Measurements from ENCODE around the gene LARGE1. TPM values are rescaled to one million over a fixed set of nuclear protein-coding genes. Genes with fewer than 3 reads are reported as not detected.

LARGE1 gene
- total and polyA plus RNA-seq, 2 of the 13 experiments (the other 11 are each of a cell fraction or from before 2014, with no cell fraction given), result 8.4 to 11.0 TPM

DNA sequence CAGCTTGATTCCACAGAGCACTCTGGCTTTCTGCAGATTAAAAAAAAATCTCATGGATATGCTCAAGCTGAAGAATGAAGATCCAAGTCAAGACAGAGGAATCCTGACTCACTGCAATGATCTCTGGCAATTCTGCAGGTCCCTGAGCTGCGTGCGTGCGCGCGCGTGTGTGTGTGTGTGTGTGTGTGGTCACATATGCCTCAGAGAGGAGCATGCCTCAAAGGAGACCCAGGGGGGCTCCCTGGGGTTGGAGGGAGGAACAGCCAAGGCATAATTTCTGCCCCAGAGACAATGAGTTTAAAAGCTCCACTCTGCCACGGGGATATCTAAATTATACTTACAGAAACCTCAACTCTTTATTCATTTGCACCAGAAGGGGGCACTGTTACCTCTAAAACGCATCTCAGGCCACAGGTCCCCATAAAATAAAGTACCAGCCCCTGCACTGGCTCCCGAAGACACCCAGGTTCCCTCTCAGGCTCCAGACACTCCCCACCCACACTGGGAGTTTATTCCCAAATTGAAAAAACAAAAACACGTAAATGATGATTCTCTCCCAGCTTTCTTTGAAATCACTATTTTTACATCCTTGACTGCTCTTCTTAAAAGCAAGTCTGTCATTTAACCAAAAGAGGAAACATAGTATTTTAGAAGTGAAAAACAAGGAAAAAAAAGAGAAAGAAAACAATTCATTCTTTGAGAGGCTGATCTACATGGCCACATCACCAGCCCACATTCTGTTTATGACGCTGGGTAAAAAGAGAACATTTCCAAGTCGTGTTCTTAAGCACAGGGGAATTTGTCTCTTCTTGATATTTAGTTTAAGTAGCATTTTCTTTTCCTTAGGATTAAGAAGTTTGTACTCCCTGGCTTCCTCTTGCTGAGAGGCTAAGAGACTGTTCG is 401.0 kb downstream of the LARGE1 start (continued):
- TF ChIP-seq, protein P1, sequence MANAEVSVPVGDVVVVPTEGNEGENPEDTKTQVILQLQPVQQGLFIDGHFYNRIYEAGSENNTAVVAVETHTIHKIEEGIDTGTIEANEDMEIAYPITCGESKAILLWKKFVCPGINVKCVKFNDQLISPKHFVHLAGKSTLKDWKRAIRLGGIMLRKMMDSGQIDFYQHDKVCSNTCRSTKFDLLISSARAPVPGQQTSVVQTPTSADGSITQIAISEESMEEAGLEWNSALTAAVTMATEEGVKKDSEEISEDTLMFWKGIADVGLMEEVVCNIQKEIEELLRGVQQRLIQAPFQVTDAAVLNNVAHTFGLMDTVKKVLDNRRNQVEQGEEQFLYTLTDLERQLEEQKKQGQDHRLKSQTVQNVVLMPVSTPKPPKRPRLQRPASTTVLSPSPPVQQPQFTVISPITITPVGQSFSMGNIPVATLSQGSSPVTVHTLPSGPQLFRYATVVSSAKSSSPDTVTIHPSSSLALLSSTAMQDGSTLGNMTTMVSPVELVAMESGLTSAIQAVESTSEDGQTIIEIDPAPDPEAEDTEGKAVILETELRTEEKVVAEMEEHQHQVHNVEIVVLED (CRISPR knock-in tag; IDR thresholded peaks at IDR 0.05; ENCODE audit: borderline replicate concordance), result no peak
- TF ChIP-seq GATAD2A (CRISPR knock-in tag; IDR thresholded peaks at IDR 0.05) (peak; percentile 29; the same call in 1 of the 2 replicates), ZSCAN22 (CRISPR knock-in tag; IDR thresholded peaks at IDR 0.05) (no peak), SUZ12 (IDR thresholded peaks at IDR 0.05; ENCODE audit: low read depth, low read length) (no peak), ZNF850 (CRISPR knock-in tag; conservative IDR thresholded peaks at IDR 0.05) (no peak), RFX5 (IDR thresholded peaks at IDR 0.05; ENCODE audit: low read depth, low read length) (no peak), SRSF1 (optimal IDR thresholded peaks at IDR 0.05; ENCODE audit: low read depth, low read length) (no peak), RFXAP (CRISPR knock-in tag; IDR thresholded peaks at IDR 0.05; ENCODE audit: borderline replicate concordance) (no peak), ZBTB7A (CRISPR knock-in tag; IDR thresholded peaks at IDR 0.05) (no peak), TOPORS (CRISPR knock-in tag; IDR thresholded peaks at IDR 0.05) (no peak), STAG1 (CRISPR knock-in tag; IDR thresholded peaks at IDR 0.05) (peak; percentile 84), ATF7-NPFF (CRISPR knock-in tag; IDR thresholded peaks at IDR 0.05; ENCODE audit: low read depth) (no peak), MTF1 (CRISPR knock-in tag; IDR thresholded peaks at IDR 0.05) (no peak), MAFK (conservative IDR thresholded peaks at IDR 0.05 in 1 of 2, IDR thresholded peaks at IDR 0.05 in 1 of 2; ENCODE audit: low read length in 2 of 2) (no peak)
- TF ChIP-seq, protein P2, sequence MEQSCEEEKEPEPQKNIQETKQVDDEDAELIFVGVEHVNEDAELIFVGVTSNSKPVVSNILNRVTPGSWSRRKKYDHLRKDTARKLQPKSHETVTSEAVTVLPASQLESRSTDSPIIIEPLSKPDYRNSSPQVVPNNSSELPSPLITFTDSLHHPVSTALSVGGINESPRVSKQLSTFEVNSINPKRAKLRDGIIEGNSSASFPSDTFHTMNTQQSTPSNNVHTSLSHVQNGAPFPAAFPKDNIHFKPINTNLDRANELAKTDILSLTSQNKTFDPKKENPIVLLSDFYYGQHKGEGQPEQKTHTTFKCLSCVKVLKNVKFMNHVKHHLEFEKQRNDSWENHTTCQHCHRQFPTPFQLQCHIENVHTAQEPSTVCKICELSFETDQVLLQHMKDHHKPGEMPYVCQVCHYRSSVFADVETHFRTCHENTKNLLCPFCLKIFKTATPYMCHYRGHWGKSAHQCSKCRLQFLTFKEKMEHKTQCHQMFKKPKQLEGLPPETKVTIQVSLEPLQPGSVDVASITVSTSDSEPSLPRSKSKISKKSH (CRISPR knock-in tag; IDR thresholded peaks at IDR 0.05; ENCODE audit: borderline replicate concordance), result no peak
- TF ChIP-seq, protein P3, sequence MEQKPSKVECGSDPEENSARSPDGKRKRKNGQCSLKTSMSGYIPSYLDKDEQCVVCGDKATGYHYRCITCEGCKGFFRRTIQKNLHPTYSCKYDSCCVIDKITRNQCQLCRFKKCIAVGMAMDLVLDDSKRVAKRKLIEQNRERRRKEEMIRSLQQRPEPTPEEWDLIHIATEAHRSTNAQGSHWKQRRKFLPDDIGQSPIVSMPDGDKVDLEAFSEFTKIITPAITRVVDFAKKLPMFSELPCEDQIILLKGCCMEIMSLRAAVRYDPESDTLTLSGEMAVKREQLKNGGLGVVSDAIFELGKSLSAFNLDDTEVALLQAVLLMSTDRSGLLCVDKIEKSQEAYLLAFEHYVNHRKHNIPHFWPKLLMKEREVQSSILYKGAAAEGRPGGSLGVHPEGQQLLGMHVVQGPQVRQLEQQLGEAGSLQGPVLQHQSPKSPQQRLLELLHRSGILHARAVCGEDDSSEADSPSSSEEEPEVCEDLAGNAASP (CRISPR knock-in tag; IDR thresholded peaks at IDR 0.05; ENCODE audit: borderline replicate concordance), result no peak
- TF ChIP-seq, protein P4, sequence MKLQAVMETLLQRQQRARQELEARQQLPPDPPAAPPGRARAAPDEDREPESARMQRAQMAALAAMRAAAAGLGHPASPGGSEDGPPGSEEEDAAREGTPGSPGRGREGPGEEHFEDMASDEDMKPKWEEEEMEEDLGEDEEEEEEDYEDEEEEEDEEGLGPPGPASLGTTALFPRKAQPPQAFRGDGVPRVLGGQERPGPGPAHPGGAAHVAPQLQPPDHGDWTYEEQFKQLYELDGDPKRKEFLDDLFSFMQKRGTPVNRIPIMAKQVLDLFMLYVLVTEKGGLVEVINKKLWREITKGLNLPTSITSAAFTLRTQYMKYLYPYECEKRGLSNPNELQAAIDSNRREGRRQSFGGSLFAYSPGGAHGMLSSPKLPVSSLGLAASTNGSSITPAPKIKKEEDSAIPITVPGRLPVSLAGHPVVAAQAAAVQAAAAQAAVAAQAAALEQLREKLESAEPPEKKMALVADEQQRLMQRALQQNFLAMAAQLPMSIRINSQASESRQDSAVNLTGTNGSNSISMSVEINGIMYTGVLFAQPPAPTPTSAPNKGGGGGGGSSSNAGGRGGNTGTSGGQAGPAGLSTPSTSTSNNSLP (IDR thresholded peaks at IDR 0.05; ENCODE audit: low read depth, low read length), result peak; percentile 57; the same call in 1 of the 2 replicates
- TF ChIP-seq, protein P5, sequence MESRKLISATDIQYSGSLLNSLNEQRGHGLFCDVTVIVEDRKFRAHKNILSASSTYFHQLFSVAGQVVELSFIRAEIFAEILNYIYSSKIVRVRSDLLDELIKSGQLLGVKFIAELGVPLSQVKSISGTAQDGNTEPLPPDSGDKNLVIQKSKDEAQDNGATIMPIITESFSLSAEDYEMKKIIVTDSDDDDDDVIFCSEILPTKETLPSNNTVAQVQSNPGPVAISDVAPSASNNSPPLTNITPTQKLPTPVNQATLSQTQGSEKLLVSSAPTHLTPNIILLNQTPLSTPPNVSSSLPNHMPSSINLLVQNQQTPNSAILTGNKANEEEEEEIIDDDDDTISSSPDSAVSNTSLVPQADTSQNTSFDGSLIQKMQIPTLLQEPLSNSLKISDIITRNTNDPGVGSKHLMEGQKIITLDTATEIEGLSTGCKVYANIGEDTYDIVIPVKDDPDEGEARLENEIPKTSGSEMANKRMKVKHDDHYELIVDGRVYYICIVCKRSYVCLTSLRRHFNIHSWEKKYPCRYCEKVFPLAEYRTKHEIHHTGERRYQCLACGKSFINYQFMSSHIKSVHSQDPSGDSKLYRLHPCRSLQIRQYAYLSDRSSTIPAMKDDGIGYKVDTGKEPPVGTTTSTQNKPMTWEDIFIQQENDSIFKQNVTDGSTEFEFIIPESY (CRISPR knock-in tag; IDR thresholded peaks at IDR 0.05), result 0 out of 2 replicates have a peak, but pooled peaks have one; percentile 45
